GM11168 (cell line): ENCODE data around the gene CLC.

ENCODE experiments used
- in situ Hi-C: fragments of 300-500 bp; cut with MboI; formaldehyde crosslinking; loops from one replicate; pipeline ENCODE4 v1.12.0; 2022; ENCODE audit warnings: low sequenced_read_pairs; ENCODE audit not compliant: unreplicated experiment

The CLC gene

DNA sequence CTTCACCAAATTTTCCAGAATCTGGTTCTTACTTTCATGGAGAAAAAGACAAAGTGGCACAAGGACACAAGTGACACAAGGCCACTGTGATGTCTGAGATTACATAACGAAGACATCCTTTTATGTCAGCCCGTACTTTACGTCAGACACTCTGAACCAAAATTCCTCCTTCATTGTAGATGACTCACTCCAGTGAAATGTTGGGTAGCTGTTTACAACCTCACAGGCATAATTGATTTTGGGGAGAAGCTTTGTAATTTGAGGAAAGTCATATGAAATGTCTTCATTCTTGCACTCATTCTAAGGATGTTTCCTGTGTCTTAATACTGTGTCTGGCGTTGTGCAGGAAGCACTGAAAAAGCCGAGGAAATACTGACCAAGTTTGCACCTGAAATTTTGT is 53.6 kb downstream of the CLC start:
- in situ Hi-C loops: loop anchor here (5.0 kb wide), 1 partner anchor 73 kb away; no protein-coding TSS in a partner anchor

GRCh38 chr19:39681416-39681815 is 56.4 kb downstream of the CLC start:
- in situ Hi-C loops: loop anchor here (5.0 kb wide), 1 partner anchor 76 kb away; no protein-coding TSS in a partner anchor
